DOHH2 (cell line): ENCODE measurements around the gene RXRA.

Experiments used
- EZH2phosphoT487 ChIP-seq: fragments of 200-600 bp; sonication (generic); IDR thresholded peaks from 2 replicates; pipeline ENCODE4 v1.6.1; 2017; ENCODE audit warnings: borderline replicate concordance, mild to moderate bottlenecking, antibody characterized with exemption, low read length, moderate library complexity, mixed read lengths
- TF ChIP-seq, protein P1 (sequence below): fragments of 200-600 bp; sonication (generic); IDR thresholded peaks from one replicate; pipeline ENCODE4 v1.5.1; 2014; ENCODE audit warnings: antibody characterized with exemption, mild to moderate bottlenecking, low read depth, low read length; ENCODE audit not compliant: poor library complexity, severe bottlenecking

DNA sequence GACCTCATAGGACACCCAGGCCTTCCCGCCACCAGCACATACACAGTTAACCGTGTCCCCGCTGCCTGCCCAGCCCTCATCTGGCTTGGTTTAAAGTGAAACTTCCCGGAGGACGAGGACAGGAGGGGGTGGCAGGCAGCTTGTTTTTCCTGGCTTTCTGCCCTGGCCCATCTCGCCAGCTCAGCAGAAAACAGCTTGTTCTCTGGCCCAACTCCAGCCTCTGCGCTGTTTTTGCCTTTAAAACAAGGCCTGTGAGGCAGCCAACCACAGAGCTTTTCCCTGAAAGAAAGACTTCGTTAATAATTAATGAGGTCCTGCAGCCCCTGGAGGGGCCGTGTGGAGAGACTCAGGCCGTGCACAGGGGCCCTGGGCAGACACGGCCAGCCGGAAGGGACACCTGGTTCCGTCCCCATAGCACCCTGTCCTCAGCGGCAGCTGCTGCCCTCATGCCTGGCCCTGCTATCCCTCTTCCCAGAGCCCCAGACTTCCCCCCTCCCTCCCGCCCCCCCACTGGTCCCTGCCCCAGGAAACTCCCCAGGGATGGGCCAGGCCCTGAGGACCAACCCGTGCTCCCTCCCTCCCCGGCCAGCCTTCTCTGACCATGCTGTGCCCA lies 108.7 kb downstream of the RXRA start:
- TF ChIP-seq, protein P1, sequence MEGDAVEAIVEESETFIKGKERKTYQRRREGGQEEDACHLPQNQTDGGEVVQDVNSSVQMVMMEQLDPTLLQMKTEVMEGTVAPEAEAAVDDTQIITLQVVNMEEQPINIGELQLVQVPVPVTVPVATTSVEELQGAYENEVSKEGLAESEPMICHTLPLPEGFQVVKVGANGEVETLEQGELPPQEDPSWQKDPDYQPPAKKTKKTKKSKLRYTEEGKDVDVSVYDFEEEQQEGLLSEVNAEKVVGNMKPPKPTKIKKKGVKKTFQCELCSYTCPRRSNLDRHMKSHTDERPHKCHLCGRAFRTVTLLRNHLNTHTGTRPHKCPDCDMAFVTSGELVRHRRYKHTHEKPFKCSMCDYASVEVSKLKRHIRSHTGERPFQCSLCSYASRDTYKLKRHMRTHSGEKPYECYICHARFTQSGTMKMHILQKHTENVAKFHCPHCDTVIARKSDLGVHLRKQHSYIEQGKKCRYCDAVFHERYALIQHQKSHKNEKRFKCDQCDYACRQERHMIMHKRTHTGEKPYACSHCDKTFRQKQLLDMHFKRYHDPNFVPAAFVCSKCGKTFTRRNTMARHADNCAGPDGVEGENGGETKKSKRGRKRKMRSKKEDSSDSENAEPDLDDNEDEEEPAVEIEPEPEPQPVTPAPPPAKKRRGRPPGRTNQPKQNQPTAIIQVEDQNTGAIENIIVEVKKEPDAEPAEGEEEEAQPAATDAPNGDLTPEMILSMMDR: no peak
- TF ChIP-seq EZH2phosphoT487: no peak
